Dendritic cell treated with granulocyte-macrophage colony-stimulating factor and Interleukin-4, amounts not matched to agents 40 ng/mL and 50 ng/mL, for 4 days (primary cell): ENCODE data around the gene UBALD1.
A peak's percentile ranks its signal among the peaks of the same experiment; 100 is the strongest.

Experiments
- H3K27ac Mint-ChIP-seq: one replicate; pipeline ENCODE4 v1.8.0; 2022; ENCODE audit warnings: mild to moderate bottlenecking, mixed read lengths
- H3K27me3 Mint-ChIP-seq: one replicate; pipeline ENCODE4 v1.8.0; 2022; ENCODE audit warnings: mild to moderate bottlenecking, mixed read lengths
- H3K36me3 Mint-ChIP-seq: one replicate; pipeline ENCODE4 v1.8.0; 2022; ENCODE audit warnings: low read depth, mixed read lengths
- H3K4me1 Mint-ChIP-seq: one replicate; pipeline ENCODE4 v1.8.0; 2022; ENCODE audit warnings: low read depth, mixed read lengths
- H3K4me3 Mint-ChIP-seq: one replicate; pipeline ENCODE4 v1.8.0; 2022; ENCODE audit warnings: mild to moderate bottlenecking, moderate library complexity, mixed read lengths
- H3K9me3 Mint-ChIP-seq: one replicate; pipeline ENCODE4 v1.8.0; 2022; ENCODE audit warnings: mixed read lengths
- intact Hi-C: fragments of 100-400 bp; cut with micrococcal nuclease; formaldehyde crosslinking; loops from one replicate; pipeline ENCODE4 v1.15.0; 2022

The UBALD1 gene

DNA sequence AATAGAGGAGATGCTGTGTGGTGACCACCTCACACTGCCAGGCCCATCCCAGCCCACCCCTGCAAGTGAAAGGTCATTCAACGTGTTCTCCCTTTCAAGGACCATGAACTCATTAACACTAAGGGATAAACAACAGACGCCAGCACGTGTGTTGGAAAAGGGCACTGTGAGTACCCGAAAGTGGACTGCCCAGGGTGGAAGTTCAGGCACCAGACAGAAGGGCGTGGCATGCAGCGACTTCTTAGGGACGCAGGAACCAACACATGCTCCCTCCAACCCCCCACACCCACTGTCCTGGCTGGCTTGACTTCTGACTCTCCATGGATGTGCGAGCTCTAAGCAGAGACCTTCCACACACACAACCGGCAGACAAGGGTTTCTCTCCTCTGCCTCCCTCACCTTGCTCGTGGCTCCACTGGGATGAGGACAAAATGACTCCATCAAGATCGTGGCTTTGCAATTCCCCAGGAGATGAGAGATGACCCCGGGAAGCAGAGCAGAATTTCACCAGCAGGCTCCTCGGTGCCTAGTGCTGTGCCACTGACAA lies 11.0 kb downstream of the UBALD1 start:
- no peak overlapping the region for H3K27ac Mint-ChIP-seq
- H3K36me3 Mint-ChIP-seq: peaks cover 26% of the 10 kb centered on the region
- peaks cover 14% of the 10 kb centered on the region for H3K27me3 Mint-ChIP-seq
- H3K9me3 Mint-ChIP-seq: no peaks in the 10 kb centered on the region
- peaks cover 14% of the 10 kb centered on the region for H3K4me1 Mint-ChIP-seq
- H3K4me3 Mint-ChIP-seq: no peak overlapping the region
- intact Hi-C loops: no loop called here

DNA sequence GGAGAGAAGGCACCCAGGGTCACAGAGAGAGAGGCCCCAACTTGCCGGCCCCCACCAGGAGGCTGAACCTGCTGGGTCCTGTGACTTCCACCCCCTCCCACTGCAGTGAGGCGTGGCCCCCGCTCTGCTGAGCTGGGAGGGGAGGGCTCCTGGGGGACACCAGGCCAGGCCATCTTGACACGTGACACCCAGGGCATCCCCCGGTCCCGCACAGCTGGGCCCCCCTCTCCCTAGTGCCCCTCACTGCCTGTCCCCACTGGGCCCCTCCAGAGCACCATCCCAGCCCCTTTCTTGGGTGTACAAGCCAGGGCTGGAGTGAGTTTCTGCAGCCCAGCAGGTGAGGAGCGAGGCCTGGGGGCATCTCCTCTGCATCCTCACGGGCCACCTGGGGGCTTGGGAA lies 12.4 kb downstream of the UBALD1 start:
- intact Hi-C loops: no loop called here
- peaks cover 12% of the 10 kb centered on the region for H3K36me3 Mint-ChIP-seq
- no peak overlapping the region for H3K4me3 Mint-ChIP-seq
- H3K9me3 Mint-ChIP-seq: no peaks in the 10 kb centered on the region
- peaks cover 14% of the 10 kb centered on the region for H3K4me1 Mint-ChIP-seq
- H3K27me3 Mint-ChIP-seq: peaks cover 18% of the 10 kb centered on the region
- no peak overlapping the region for H3K27ac Mint-ChIP-seq

DNA sequence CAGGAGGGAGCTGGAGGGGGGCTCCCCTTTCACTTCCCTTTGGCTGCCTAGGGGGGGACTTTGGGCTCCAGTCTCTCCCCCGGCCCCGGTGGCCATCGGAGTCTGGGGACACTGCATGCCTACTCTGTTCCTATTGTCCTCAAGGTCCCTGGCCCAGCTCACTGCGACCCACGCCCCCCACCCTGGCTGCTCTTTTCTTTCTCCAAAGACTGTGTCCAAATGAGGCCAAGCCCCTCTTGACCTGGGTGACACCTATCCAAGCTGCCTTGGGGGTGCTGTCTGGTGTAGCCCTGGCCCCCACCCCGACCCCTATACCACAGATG lies 12.9 kb downstream of the UBALD1 start:
- intact Hi-C loops: no loop called here
- H3K27me3 Mint-ChIP-seq: peaks cover 18% of the 10 kb centered on the region
- H3K4me1 Mint-ChIP-seq: peaks cover 14% of the 10 kb centered on the region
- peak overlapping the region; percentile 17 for H3K27ac Mint-ChIP-seq
- no peaks in the 10 kb centered on the region for H3K9me3 Mint-ChIP-seq
- H3K4me3 Mint-ChIP-seq: no peak overlapping the region
- peaks cover 7% of the 10 kb centered on the region for H3K36me3 Mint-ChIP-seq

DNA sequence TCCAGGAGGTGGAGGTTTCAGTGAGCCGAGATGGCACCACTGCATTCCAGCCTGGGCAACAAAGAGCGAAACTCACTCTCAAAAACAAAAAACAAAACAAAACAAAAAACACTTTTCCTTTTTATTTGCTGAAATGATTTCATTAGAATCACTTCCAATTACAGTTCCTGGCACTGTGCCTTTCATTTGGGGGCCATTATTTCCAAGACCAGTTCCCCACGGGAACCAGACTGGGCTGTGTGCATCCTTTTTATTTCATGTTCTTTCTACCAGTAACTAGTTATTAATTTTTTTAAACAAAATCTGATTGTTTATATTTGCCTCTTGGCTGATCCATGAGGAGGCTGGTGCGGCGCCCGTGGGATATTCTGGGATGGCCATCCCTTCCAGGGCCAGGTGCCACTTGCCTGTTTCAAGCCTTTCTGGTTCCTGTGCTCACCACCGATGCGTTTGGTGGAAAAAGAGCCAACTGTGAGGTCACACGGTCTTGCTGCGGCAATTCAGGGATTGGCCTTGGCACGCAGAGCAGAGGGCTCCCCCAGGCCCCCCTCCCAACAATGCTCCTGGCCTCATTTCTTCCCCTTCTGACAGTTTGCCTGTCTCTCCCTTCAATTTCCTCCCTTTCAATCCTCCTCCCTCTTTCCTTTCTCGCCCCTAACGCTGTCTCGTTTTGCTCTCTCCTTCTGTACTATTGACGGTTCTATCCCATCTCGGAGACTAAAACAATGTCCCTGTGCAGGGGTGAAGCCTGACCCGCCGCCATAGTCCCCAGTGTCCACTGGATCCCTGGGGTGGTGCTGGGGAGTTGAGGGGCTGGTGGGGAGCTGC lies 13.4 kb downstream of the UBALD1 start:
- peaks cover 14% of the 10 kb centered on the region for H3K4me1 Mint-ChIP-seq
- no peaks in the 10 kb centered on the region for H3K9me3 Mint-ChIP-seq
- peaks cover 21% of the 10 kb centered on the region for H3K27me3 Mint-ChIP-seq
- H3K4me3 Mint-ChIP-seq: no peak overlapping the region
- peak overlapping the region; percentile 17 for H3K27ac Mint-ChIP-seq
- H3K36me3 Mint-ChIP-seq: peaks cover 2% of the 10 kb centered on the region
- intact Hi-C loops: no loop called here

DNA sequence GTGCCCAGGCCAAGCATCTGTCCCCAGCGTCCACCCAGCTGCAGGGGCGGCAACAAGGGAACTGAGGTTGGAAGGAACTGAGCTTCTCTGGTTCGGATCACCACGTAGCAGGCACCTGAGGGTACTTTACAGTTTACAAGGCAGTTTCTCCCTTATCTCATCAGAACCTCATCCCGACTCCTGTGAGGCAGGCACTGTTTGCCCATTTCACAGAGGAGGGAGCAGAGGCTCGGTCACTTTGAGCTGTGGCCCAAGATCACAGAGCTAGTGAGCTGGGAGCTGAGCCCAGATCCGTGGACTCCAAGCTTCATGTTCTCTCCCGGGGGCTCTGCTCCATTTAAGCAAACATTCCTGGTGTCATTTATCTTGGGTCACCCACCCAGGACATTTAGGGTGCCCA lies 15.1 kb downstream of the UBALD1 start:
- intact Hi-C loops: no loop called here
- Mint-ChIP-seq H3K4me1 (peaks cover 14% of the 10 kb centered on the region), H3K9me3 (no peaks in the 10 kb centered on the region), H3K36me3 (no peaks in the 10 kb centered on the region), H3K27ac (no peak overlapping the region), H3K4me3 (no peak overlapping the region), H3K27me3 (peaks cover 21% of the 10 kb centered on the region)

DNA sequence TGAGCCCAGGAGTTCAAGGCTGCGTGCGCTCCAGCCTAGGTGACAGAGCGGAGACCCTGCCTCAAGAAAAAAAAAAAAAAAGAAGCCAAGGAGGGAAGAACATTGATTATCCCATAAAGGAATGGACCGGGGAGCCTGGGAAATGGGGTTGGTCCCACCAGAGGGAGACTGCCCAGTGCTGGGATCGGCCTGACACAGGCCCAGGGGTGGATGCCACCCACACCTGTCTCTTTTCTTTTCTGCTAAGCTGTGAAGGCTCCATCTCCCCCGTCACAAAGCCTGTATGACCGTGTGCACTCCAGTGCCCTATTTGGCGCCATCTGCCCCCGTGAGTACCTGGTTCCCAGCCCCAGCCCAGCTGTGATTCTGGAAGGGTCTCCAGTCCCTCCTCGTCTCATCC lies 15.7 kb downstream of the UBALD1 start:
- intact Hi-C loops: no loop called here
- no peaks in the 10 kb centered on the region for H3K36me3 Mint-ChIP-seq

DNA sequence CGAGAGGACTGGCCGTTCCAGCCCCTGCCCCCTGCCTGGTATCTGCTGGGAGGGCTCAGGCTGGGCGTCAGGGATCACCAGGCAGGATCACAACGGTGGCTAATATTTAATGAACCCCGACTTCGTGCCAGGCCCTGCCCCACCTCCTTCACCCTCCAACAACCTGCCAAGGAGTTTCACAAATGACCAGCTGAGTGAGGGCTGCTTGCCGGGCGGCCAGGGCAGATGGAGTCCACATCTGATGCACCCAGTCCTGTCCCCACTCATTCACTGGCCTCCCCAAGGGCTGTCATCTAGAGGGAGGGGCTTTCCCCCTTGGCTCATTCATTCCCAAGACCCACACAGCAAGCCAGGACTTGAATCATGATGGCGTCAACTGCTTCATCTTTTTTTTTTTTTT lies 17.5 kb downstream of the UBALD1 start:
- Mint-ChIP-seq H3K4me1 (peaks cover 6% of the 10 kb centered on the region), H3K9me3 (no peaks in the 10 kb centered on the region), H3K36me3 (no peaks in the 10 kb centered on the region), H3K4me3 (no peak overlapping the region), H3K27ac (no peak overlapping the region), H3K27me3 (peaks cover 18% of the 10 kb centered on the region)
- intact Hi-C loops: no loop called here

More for the DNA sequence above, 15.7 kb downstream of the UBALD1 start:
- Mint-ChIP-seq H3K27ac (no peak overlapping the region), H3K9me3 (no peaks in the 10 kb centered on the region), H3K4me3 (no peak overlapping the region), H3K4me1 (peaks cover 12% of the 10 kb centered on the region), H3K27me3 (peaks cover 21% of the 10 kb centered on the region)

DNA sequence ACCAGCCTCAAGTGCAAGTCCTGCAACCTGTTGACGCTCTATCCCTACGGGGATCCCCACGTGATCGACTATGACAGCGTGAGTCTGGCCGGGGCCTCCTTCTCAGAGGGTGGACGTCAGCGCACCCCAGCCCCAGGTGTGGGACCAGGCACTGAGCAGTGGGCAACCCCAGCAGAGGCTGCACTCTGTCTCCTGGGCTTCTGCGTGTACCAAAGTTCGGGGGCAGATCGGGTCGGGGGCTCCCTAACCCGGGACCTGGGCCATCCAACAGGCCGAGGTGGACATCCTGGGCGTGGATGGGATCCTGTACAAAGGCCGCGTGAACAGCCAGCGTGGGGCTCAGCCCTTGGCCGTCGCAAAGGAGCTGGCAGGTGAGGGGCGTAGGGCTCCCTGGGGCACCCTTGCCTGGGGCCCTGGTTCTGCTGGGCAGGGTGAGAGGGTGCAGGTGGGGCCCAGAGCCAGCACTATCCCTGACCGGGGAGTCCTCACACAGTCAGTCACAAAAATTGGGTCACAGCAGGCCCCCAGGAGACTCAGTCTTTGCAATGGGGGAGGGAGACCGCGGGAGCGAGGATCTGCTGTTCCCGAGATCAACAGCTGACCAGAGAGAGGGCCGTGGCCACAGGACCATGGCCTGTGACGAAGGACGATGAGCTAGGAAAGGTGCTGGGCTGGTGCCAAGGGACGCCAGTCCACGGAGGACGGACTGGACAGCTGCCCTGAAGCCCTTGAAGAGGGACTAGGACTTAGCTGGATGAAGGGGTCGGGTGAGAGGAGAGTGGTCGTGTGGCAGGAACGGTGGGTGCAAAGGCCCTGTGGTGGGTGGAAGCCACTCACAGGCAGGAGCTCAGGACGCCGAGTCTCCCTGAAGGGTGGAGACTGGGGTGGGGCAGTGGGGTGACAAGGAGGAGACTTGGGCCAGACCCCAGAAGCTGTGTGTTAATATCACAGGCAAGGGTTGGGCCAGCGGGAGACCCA lies 20.0 kb downstream of the UBALD1 start:
- Mint-ChIP-seq H3K4me1 (no peaks in the 10 kb centered on the region), H3K4me3 (no peak overlapping the region), H3K27ac (no peak overlapping the region), H3K9me3 (no peaks in the 10 kb centered on the region), H3K36me3 (no peaks in the 10 kb centered on the region), H3K27me3 (peaks cover 8% of the 10 kb centered on the region)
- intact Hi-C loops: no loop called here

DNA sequence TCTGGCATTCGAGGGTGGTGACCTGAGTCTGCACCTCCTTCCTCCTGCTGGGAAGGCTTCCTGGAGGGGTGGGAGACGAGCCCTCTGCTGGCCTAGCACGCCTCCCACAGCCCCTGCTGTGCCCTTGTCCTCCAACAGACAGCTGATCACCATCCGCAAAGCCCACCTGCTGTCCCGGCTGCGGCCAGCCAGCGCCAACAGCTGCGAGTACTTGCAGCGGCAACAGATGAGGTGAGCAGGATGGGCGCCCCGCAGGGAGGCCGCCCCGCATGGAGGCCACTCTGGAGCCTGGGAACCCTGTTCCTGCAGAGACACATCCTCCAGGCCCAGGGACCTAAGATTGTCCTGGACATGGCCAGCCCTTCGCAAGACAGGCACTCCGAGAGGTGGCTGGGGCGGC lies 21.6 kb downstream of the UBALD1 start:
- peaks cover 3% of the 10 kb centered on the region for H3K27me3 Mint-ChIP-seq
- H3K9me3 Mint-ChIP-seq: peaks cover 5% of the 10 kb centered on the region
- no peak overlapping the region for H3K4me3 Mint-ChIP-seq
- H3K4me1 Mint-ChIP-seq: no peaks in the 10 kb centered on the region
- intact Hi-C loops: no loop called here
- H3K36me3 Mint-ChIP-seq: no peaks in the 10 kb centered on the region
- H3K27ac Mint-ChIP-seq: no peak overlapping the region

DNA sequence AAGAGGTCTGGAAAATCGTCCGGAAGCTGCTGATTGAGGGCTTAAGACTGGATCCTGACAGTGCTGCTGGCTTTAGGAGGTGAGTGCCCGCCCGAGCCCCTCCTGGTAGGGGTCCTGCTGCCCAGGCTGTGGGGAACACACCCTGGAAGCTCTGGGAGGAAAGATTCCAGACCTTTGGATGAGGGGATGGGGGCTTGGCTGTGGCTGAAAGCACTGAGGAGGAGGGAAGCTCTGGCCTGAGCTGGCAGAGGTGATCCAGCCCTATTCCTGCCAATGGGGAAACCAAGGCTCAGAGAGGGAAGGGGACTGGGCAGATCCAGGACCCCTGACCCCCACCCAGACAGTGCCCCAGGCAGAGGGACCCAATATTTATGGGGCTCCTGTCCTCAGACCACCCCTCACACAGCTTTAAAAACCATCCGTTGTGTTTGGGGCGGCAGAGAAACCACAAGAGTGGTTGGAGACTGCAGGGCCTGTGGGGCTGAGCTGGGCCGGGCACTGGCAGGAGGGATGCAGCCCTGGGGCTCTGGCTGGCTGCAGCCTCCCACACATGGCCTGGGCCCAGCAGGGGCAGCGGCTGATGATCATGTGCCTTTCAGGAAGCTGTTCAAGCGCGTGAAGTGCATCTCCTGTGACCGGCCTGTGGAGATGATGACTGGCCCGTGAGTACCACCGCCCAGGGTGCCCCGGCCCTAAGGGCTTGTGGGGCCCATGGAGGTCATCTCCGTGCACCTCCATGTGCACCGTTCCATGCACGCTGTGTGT lies 22.8 kb downstream of the UBALD1 start:
- H3K27me3 Mint-ChIP-seq: peaks cover 9% of the 10 kb centered on the region
- peaks cover 7% of the 10 kb centered on the region for H3K9me3 Mint-ChIP-seq
- H3K4me1 Mint-ChIP-seq: no peaks in the 10 kb centered on the region
- H3K4me3 Mint-ChIP-seq: no peak overlapping the region
- intact Hi-C loops: no loop called here
- H3K36me3 Mint-ChIP-seq: no peaks in the 10 kb centered on the region
- H3K27ac Mint-ChIP-seq: no peak overlapping the region

DNA sequence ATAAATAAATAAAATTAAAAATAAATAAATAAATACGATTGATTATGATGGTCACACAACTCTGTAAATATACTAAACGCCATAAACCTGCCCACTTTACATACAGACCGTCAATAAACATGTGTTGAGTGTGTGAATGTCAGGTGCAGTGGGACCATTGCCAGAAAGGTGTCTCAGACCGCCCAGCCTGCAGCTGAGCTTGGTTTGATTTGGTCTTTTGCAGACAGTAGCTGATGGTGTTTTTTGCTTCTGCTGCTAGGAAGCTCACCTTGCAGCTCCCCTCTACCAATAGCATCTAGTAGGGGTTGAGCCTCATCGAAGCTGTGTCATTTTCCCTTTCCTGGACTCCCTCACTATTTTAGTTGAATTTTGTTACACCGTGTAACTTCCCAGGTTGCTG lies 23.5 kb downstream of the UBALD1 start:
- Mint-ChIP-seq H3K27ac (no peak overlapping the region), H3K36me3 (no peaks in the 10 kb centered on the region), H3K9me3 (peaks cover 7% of the 10 kb centered on the region), H3K27me3 (peaks cover 14% of the 10 kb centered on the region), H3K4me1 (no peaks in the 10 kb centered on the region), H3K4me3 (no peak overlapping the region)
- intact Hi-C loops: no loop called here

DNA sequence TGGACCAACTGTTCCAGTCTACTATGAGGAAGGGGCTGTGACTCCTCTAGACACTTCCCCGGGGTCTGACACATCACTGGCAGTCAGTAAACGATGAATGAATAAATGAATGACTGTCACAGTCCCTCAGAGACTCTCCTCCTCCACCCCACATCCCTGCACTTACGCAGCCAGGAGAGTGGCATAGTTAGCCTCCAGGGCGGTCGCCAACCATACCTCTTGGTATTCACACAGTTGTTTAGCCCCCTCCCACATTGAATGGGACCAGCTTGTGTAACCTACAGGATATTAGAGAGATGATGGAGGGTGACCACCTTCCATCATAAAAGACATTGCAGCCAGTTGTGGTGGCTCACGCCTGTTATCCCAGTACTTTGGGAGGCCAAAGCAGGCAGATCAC lies 25.7 kb downstream of the UBALD1 start:
- no peaks in the 10 kb centered on the region for H3K36me3 Mint-ChIP-seq
- intact Hi-C loops: no loop called here
- H3K4me3 Mint-ChIP-seq: no peak overlapping the region
- no peak overlapping the region for H3K27ac Mint-ChIP-seq
- H3K4me1 Mint-ChIP-seq: peaks cover 4% of the 10 kb centered on the region
- peaks cover 7% of the 10 kb centered on the region for H3K9me3 Mint-ChIP-seq
- H3K27me3 Mint-ChIP-seq: peaks cover 21% of the 10 kb centered on the region

DNA sequence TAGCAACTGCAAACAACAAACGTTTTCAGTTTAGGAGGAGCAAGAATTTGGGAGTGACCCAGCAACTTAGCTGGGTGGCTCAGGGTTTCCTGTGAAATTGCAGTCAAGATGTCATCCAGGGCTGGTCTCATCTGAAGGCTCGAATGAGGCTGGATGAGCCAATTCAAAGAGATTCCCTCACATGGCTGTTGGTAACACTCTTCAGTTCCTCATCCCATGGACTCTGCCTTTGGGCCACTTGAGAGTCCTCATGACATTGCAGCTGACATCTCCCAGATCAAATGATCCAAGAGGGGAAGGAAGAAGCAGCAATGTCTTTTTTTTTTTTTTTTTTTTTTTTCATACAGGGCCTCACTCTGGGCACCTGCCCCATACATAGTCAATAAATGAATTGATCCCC lies 26.3 kb downstream of the UBALD1 start:
- H3K9me3 Mint-ChIP-seq: peaks cover 7% of the 10 kb centered on the region
- no peaks in the 10 kb centered on the region for H3K36me3 Mint-ChIP-seq
- no peak overlapping the region for H3K27ac Mint-ChIP-seq
- peaks cover 4% of the 10 kb centered on the region for H3K4me1 Mint-ChIP-seq
- H3K4me3 Mint-ChIP-seq: no peak overlapping the region
- intact Hi-C loops: no loop called here
- peaks cover 21% of the 10 kb centered on the region for H3K27me3 Mint-ChIP-seq
